AG09319 (cell line): ENCODE data around the gene CACNA2D1.

Experiments used
- DNase-seq: peaks from one replicate; pipeline ENCODE4 v3.0.0-alpha.2; 2010; ENCODE audit warnings: low read depth; ENCODE audit errors: extremely low read depth
- CTCF ChIP-seq: IDR thresholded peaks from 2 replicates; pipeline ENCODE4 v1.5.1; 2011; ENCODE audit warnings: low read depth, mild to moderate bottlenecking, inconsistent platforms, low read length, moderate library complexity

CACNA2D1 gene

GRCh38 chr7:82382276-82382675 is 61.3 kb downstream of the CACNA2D1 start:
- no peak for DNase-seq
- no peak for TF ChIP-seq CTCF

- TF ChIP-seq CTCF: no peak
- no peak for DNase-seq
These were observed 66.8 kb downstream of the CACNA2D1 start for GRCh38 chr7:82376739-82377138.

- no peak for TF ChIP-seq CTCF
- no peak for DNase-seq
These were observed 67.9 kb downstream of the CACNA2D1 start for GRCh38 chr7:82375713-82376112.

GRCh38 chr7:82375129-82375528 is 68.4 kb downstream of the CACNA2D1 start:
- no peak for DNase-seq
- TF ChIP-seq CTCF: no peak

DNA sequence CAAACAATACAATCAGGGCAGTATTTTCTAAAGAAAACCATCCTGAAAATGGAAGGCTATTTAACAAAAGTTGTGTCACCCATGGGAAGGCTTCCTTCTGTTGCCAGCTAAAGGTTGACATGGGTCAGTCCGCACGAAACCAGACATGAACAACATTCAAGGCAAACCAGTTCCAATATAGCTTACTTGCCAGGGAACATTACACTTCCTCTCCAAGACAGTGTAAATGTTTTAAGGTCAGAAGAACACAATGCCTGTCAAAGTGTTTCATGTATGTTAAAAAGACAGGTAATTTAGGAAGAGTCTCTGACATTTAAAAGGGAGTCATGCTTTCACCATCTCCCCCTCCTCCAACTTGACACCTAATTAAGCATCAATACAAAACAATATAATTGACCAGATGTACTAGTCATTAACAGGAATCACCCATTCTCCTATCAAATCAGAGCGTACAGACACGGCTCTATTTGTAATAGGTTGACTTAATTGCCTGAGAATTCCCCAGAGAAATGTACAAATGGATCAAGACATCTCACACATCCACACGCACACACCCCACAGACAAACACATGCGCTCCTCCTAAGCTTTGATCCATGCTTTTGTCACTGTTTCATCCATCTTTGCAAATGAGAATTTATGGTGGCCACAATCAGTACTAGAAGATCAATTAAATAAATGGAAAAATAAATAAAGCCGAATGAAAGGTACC is 69.5 kb downstream of the CACNA2D1 start:
- no peak for TF ChIP-seq CTCF
- no peak for DNase-seq

- DNase-seq: no peak
- TF ChIP-seq CTCF: no peak
These were observed 78.9 kb downstream of the CACNA2D1 start for GRCh38 chr7:82364671-82365070.

DNA sequence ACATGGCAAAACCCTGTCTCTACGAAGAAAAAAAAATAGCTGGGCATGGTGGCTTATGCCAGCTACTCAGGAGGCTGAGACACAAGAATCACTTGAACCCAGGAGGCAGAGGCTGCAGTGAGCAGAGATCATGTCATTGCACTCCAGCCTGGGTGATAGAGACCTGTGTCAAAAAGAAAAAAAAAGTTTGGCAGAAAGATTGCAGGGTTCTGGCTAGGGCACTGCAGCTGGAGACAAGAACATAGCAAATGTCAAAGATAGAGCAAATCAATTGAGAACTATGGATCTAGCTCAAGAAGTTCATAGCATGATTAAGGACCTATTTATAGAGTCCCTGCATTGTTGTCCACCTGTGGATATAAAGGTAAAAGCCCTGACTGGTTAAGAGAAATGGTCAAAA is 79.5 kb downstream of the CACNA2D1 start:
- TF ChIP-seq CTCF: no peak
- no peak for DNase-seq
